ENCODE data around the gene ATL2. TPM values are rescaled to one million over a fixed set of nuclear protein-coding genes. Genes with fewer than 3 reads are reported as not detected.
A peak's percentile ranks its signal among the peaks of the same experiment; 100 is the strongest.

Gene ATL2
- total RNA-seq, 2 donors from 2014 or later = 54.9 to 66.5 TPM

DNA sequence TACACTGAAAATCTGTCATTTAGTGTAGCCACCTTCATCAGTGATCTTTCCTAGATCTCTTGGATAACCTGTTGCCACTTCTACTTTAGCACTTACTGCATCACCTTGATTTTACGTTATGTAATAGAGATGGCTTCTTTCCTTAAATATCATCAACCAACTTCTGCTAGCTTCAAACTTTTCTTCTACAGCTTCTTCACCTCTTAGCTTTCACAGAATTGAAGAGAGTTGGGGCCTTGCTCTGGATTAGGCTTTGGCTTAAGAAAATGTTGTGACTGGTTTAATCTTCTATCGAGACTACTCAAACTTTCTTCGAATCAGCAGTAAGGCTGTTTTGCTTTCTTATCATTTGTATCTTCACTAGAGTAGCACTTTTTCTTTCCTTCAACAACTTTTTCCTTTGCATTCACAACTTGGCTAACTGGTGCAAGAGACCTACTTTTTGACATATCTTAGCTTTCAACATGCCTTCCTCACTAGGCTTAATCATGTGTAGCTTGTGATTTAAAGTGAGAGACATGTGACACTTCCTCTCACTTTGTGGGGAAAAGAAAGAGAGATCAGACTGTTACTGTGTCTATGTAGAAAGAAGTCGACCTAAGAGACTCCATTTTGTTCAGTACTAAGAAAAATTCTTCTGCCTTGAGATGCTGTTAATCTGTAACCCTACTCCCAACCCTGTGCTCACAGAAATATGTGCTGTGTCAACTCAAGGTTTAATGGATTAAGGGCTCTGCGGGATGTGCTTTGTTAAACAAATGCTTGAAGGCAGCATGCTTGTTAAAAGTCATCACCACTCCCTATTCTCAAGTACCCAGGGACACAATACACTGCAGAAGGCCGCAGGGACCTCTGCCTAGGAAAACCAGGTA, 99.6 kb downstream of the ATL2 start:
- H3K4me1 ChIP-seq = no peaks in the 10 kb centered on the region
- H3K9ac ChIP-seq (ENCODE audit: low read depth in 2 of 2, low read length in 2 of 2) = no peak overlapping the region
- TF ChIP-seq, protein P1, sequence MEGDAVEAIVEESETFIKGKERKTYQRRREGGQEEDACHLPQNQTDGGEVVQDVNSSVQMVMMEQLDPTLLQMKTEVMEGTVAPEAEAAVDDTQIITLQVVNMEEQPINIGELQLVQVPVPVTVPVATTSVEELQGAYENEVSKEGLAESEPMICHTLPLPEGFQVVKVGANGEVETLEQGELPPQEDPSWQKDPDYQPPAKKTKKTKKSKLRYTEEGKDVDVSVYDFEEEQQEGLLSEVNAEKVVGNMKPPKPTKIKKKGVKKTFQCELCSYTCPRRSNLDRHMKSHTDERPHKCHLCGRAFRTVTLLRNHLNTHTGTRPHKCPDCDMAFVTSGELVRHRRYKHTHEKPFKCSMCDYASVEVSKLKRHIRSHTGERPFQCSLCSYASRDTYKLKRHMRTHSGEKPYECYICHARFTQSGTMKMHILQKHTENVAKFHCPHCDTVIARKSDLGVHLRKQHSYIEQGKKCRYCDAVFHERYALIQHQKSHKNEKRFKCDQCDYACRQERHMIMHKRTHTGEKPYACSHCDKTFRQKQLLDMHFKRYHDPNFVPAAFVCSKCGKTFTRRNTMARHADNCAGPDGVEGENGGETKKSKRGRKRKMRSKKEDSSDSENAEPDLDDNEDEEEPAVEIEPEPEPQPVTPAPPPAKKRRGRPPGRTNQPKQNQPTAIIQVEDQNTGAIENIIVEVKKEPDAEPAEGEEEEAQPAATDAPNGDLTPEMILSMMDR (IDR thresholded peaks at IDR 0.05) = no peak
- H3K36me3 ChIP-seq = no peaks in the 10 kb centered on the region
- no peak overlapping the region for H3K4me3 ChIP-seq
- no peak for DNase-seq
- intact Hi-C loops (cut with DNase I) = loop anchor here (10.0 kb wide), 1 partner anchor 883 kb away; no protein-coding TSS in a partner anchor
- no peaks in the 10 kb centered on the region for H3K27me3 ChIP-seq
- no peaks in the 10 kb centered on the region for H3K9me3 ChIP-seq
- peak overlapping the region; percentile 1 for H3K27ac ChIP-seq

DNA sequence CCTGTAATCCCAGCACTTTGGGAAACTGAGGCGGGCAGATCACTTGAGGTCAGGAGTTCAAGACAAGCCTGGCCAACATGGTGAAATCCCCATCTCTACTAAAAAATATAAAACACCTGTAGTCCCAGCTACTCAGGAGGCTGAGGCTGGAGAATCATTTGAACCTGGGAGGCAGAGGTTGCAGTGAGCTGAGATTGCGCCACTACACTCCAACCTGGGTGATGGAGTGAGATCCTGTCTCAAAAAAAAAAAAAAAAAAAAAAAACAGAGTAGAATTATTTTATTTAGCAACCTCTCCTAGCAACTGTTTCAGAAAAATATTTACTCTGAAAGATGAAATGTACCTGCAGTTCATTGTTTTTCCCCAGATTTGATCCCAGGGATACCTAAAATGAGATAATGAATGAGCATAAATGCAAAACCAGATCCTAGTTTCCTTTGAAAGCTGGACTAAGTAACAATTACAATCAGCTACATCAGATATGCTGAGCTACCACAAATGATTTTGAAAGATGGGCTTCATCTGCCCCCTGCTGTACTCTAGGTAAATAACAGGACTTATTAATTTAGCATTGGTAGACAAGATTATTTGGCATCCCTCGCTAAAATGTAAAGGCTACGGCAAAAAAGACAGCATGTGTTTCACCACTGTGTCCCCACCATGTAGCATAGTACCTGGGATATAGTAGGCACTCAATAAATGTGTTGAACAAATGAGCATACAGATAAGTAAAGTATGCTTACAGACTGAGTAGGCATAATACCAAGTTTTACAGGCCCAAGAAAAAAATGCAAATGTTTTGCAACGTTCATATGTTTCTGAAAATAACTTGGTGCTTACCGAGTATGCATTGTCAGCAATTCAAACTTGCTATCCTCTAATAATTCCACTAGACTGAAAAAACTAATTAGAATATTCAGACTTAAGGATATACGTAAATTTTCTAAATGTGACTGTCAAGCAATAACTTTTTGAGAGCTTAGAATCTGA, 102.5 kb downstream of the ATL2 start:
- no peaks in the 10 kb centered on the region for H3K27me3 ChIP-seq
- intact Hi-C loops (cut with DNase I) = loop anchor here (2.0 to 10.0 kb wide), 2 partner anchors 292 to 880 kb away; no protein-coding TSS in a partner anchor
- no peaks in the 10 kb centered on the region for H3K4me1 ChIP-seq
- H3K4me3 ChIP-seq = no peak overlapping the region
- no peak for DNase-seq
- H3K9ac ChIP-seq (ENCODE audit: low read depth in 2 of 2, low read length in 2 of 2) = no peak overlapping the region
- TF ChIP-seq, protein P1 (IDR thresholded peaks at IDR 0.05) = peak; percentile 35
- no peaks in the 10 kb centered on the region for H3K9me3 ChIP-seq
- H3K27ac ChIP-seq = no peak overlapping the region
- no peaks in the 10 kb centered on the region for H3K36me3 ChIP-seq

DNA sequence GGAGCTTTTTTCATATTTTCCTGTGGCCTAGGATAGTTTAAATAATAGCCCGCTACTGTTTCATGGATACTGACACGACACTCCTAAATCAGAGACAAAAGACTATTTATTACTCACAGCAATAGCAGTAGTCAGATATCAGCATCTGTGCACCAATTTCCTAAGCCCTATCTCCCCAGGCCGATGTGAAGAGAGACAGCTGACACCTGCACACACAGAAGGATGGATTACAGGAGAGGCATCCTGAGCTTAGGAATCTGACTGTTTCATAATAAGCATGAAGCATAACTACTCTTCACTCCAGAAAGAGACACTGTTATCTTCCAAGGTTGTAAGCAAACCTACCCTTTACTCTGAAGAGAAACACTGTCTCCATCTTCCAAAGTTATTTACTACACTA, 105.4 kb downstream of the ATL2 start:
- TF ChIP-seq, protein P1 (IDR thresholded peaks at IDR 0.05) = no peak
- no peaks in the 10 kb centered on the region for H3K9me3 ChIP-seq
- H3K27me3 ChIP-seq = no peaks in the 10 kb centered on the region
- H3K27ac ChIP-seq = no peak overlapping the region
- H3K4me3 ChIP-seq = no peak overlapping the region
- DNase-seq = no peak
- H3K4me1 ChIP-seq = no peaks in the 10 kb centered on the region
- H3K36me3 ChIP-seq = no peaks in the 10 kb centered on the region
- intact Hi-C loops (cut with DNase I) = loop anchor here (10.0 kb wide), 1 partner anchor 877 kb away; no protein-coding TSS in a partner anchor
- no peak overlapping the region for H3K9ac ChIP-seq (ENCODE audit: low read depth in 2 of 2, low read length in 2 of 2)

DNA sequence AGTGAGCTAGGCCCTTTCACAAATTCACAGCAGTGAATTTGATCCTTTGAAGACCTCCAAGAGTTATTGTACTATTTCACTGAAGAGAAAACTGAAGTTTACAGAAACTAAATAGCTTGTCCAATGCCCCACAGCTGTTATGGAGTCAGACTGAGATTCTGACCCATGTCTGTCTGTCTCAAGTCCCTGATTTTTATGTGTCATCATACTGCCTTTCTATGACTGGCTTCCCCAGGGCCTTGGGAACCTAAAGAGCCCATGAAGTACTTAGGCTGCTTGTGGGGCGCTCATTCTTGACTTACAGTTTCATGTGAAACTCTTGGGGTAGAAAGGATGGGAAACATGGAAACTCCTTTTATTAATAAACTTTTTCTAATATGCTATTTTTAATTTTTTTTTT, 107.7 kb downstream of the ATL2 start:
- no peak overlapping the region for H3K27ac ChIP-seq
- no peaks in the 10 kb centered on the region for H3K9me3 ChIP-seq
- H3K4me1 ChIP-seq = no peaks in the 10 kb centered on the region
- DNase-seq = no peak
- no peak overlapping the region for H3K4me3 ChIP-seq
- no peaks in the 10 kb centered on the region for H3K27me3 ChIP-seq
- TF ChIP-seq, protein P1 (IDR thresholded peaks at IDR 0.05) = no peak
- H3K9ac ChIP-seq (ENCODE audit: low read depth in 2 of 2, low read length in 2 of 2) = no peak overlapping the region
- intact Hi-C loops (cut with DNase I) = loop anchor here (10.0 kb wide), 1 partner anchor 155 kb away; no protein-coding TSS in a partner anchor
- no peaks in the 10 kb centered on the region for H3K36me3 ChIP-seq

DNA sequence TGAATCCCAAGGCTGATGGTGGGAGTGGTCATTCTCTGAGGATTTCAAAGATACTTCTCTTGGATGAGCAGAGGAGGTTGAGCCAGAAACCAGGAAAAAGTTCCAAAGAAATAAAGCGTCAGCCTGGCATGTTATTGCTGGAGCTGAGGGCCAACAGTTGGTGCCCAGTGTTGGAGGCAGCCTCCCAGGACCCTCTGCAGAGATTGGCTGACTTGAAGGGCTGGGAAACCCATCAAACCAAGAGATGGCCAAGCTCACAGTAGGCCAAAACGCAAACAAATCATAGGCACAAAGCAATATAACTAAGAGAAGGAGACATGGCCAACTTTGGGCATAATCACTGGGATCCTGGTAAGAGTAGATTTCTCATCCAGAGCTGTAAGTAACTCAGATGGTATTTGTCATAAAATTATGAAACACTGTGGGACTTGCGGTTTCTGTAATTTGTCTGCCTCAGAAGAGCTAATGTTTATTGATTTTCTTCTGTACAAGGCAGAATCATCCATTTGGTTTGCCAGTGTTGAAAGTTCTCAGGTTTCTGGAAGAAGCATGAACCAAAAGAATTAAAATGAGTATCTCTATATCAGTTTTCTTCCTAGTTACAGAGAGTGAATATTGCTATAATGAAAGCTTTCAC, 108.3 kb downstream of the ATL2 start:
- Histone ChIP-seq H3K27me3 (no peaks in the 10 kb centered on the region), H3K9me3 (no peaks in the 10 kb centered on the region), H3K4me3 (no peak overlapping the region), H3K36me3 (no peaks in the 10 kb centered on the region), H3K27ac (no peak overlapping the region), H3K4me1 (no peaks in the 10 kb centered on the region), H3K9ac (ENCODE audit: low read depth in 2 of 2, low read length in 2 of 2) (no peak overlapping the region)
- DNase-seq = no peak
- TF ChIP-seq, protein P1 (IDR thresholded peaks at IDR 0.05) = no peak
- intact Hi-C loops (cut with DNase I) = loop anchor here (10.0 kb wide), 1 partner anchor 154 kb away; no protein-coding TSS in a partner anchor
